Neural progenitor cell (in vitro differentiated cells): ENCODE data around the gene DEFB121. TPM values are rescaled to one million over a fixed set of nuclear protein-coding genes. Genes with fewer than 3 reads are reported as not detected.

Source experiments
- DNase-seq: peaks from one replicate; pipeline ENCODE4 v3.0.0-alpha.2; 2016; ENCODE audit warnings: low spot score
- H2AFZ ChIP-seq: fragments of 200-600 bp; sonication (generic); replicated peaks from 2 replicates; pipeline ENCODE4 v1.6.1; 2016; ENCODE audit warnings: antibody characterized with exemption
- H3F3A ChIP-seq: fragments of 200-600 bp; sonication (generic); 2 replicates; pipeline ENCODE4 v1.6.1; 2016; ENCODE audit warnings: antibody characterized with exemption, low read depth
- H3K27ac ChIP-seq: fragments of 200-600 bp; sonication (generic); 2 replicates; pipeline ENCODE4 v1.5.1; 2016; ENCODE audit warnings: mild to moderate bottlenecking
- H3K27me3 ChIP-seq: fragments of 200-600 bp; sonication (generic); 2 replicates; pipeline ENCODE4 v1.6.1; 2016; ENCODE audit warnings: mild to moderate bottlenecking, moderate library complexity
- H3K36me3 ChIP-seq: fragments of 200-600 bp; sonication (generic); 2 replicates; pipeline ENCODE4 v1.5.1; 2016
- H3K4me1 ChIP-seq: fragments of 200-600 bp; sonication (generic); 2 replicates; pipeline ENCODE4 v1.6.1; 2016; ENCODE audit warnings: mixed run types
- H3K4me2 ChIP-seq: fragments of 200-600 bp; sonication (generic); 2 replicates; pipeline ENCODE4 v1.6.1; 2016
- H3K4me3 ChIP-seq: fragments of 200-600 bp; sonication (generic); 2 replicates; pipeline ENCODE4 v1.5.1; 2016
- H3K79me2 ChIP-seq: fragments of 200-600 bp; sonication (generic); 2 replicates; pipeline ENCODE4 v1.6.1; 2016; ENCODE audit warnings: low read depth
- H3K9ac ChIP-seq: fragments of 200-600 bp; sonication (generic); 2 replicates; pipeline ENCODE4 v1.6.1; 2016
- H3K9me3 ChIP-seq: fragments of 200-600 bp; sonication (generic); 2 replicates; pipeline ENCODE4 v1.5.1; 2016; ENCODE audit warnings: low read depth
- H4K20me1 ChIP-seq: fragments of 200-600 bp; sonication (generic); 2 replicates; pipeline ENCODE4 v1.6.1; 2016; ENCODE audit warnings: low read depth
- H3K27ac Mint-ChIP-seq: 3 replicates; pipeline ENCODE4 v1.8.0; 2021; ENCODE audit warnings: mixed read lengths
- H3K27me3 Mint-ChIP-seq: 2 replicates; pipeline ENCODE4 v1.8.0; 2022; ENCODE audit warnings: low read depth, mild to moderate bottlenecking, inconsistent platforms, moderate library complexity, mixed read lengths; ENCODE audit not compliant: insufficient read depth
- H3K36me3 Mint-ChIP-seq: 3 replicates; pipeline ENCODE4 v1.8.0; 2021; ENCODE audit warnings: mixed read lengths
- H3K4me1 Mint-ChIP-seq: 3 replicates; pipeline ENCODE4 v1.8.0; 2021; ENCODE audit warnings: mixed read lengths
- H3K4me3 Mint-ChIP-seq: 3 replicates; pipeline ENCODE4 v1.8.0; 2021; ENCODE audit warnings: mild to moderate bottlenecking, moderate library complexity, mixed read lengths
- H3K9me3 Mint-ChIP-seq: 3 replicates; pipeline ENCODE4 v1.8.0; 2020; ENCODE audit warnings: mixed read lengths
- EZH2 ChIP-seq: fragments of 200-600 bp; sonication (generic); IDR thresholded peaks from 2 replicates; pipeline ENCODE4 v1.6.1; 2017; ENCODE audit warnings: antibody characterized with exemption, mild to moderate bottlenecking, moderate library complexity
- EZH2phosphoT487 ChIP-seq: fragments of 200-600 bp; sonication (generic); IDR thresholded peaks from 2 replicates; pipeline ENCODE4 v1.6.1; 2017; ENCODE audit warnings: antibody characterized with exemption
- total RNA-seq: library from RNA; depleted of rRNA; stranded (reverse); fragments of >200 nt; gene quantifications from 2 replicates; pipeline ENCODE4 v1.2.3, GENCODE V29; 2015; ENCODE audit warnings: low replicate concordance
- TF ChIP-seq, protein P1 (sequence below): fragments of 200-600 bp; sonication (generic); IDR thresholded peaks from 2 replicates; pipeline ENCODE4 v1.5.1; 2017; ENCODE audit warnings: antibody characterized with exemption, mild to moderate bottlenecking

The DEFB121 gene
- total RNA-seq, 1 donor from 2014 or later: not detected

DNA sequence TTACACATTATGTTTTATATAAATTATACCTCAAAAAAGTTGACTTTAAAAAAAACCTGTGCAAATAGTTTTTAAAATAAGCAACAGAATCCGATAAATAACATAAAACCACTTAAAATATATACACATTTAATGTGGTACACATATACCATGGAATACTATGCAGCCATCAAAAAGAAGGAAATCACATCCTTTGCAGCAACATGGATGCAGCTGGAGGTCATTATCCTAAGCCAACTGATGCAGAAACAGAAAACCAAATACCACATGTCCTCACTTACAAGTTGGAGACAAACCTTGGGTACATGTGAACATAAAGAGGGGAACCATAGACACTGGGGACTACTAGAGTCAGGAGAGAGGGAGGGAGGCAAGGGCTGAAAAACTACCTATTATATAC lies 4.0 kb upstream of the DEFB121 start:
- no peaks in the 10 kb centered on the region for H3K79me2 ChIP-seq
- H4K20me1 ChIP-seq: no peaks in the 10 kb centered on the region
- no peak overlapping the region for H3K9ac ChIP-seq
- H3K36me3 ChIP-seq: no peaks in the 10 kb centered on the region
- H3F3A ChIP-seq: no peaks in the 10 kb centered on the region
- Mint-ChIP-seq H3K27ac (no peak overlapping the region), H3K4me1 (no peaks in the 10 kb centered on the region), H3K36me3 (no peaks in the 10 kb centered on the region), H3K9me3 (peaks cover 15% of the 10 kb centered on the region), H3K27me3 (no peaks in the 10 kb centered on the region), H3K4me3 (no peak overlapping the region)
- TF ChIP-seq, protein P1, sequence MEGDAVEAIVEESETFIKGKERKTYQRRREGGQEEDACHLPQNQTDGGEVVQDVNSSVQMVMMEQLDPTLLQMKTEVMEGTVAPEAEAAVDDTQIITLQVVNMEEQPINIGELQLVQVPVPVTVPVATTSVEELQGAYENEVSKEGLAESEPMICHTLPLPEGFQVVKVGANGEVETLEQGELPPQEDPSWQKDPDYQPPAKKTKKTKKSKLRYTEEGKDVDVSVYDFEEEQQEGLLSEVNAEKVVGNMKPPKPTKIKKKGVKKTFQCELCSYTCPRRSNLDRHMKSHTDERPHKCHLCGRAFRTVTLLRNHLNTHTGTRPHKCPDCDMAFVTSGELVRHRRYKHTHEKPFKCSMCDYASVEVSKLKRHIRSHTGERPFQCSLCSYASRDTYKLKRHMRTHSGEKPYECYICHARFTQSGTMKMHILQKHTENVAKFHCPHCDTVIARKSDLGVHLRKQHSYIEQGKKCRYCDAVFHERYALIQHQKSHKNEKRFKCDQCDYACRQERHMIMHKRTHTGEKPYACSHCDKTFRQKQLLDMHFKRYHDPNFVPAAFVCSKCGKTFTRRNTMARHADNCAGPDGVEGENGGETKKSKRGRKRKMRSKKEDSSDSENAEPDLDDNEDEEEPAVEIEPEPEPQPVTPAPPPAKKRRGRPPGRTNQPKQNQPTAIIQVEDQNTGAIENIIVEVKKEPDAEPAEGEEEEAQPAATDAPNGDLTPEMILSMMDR: no peak
- TF ChIP-seq EZH2 (no peak), EZH2phosphoT487 (no peak)
- H3K4me1 ChIP-seq: no peaks in the 10 kb centered on the region
- H3K4me3 ChIP-seq: no peak overlapping the region
- H3K9me3 ChIP-seq: peaks cover 6% of the 10 kb centered on the region
- no peak overlapping the region for H3K4me2 ChIP-seq
- H3K27me3 ChIP-seq: no peaks in the 10 kb centered on the region
- H2AFZ ChIP-seq: no peak overlapping the region
- H3K27ac ChIP-seq: no peak overlapping the region
- DNase-seq: no peak

DNA sequence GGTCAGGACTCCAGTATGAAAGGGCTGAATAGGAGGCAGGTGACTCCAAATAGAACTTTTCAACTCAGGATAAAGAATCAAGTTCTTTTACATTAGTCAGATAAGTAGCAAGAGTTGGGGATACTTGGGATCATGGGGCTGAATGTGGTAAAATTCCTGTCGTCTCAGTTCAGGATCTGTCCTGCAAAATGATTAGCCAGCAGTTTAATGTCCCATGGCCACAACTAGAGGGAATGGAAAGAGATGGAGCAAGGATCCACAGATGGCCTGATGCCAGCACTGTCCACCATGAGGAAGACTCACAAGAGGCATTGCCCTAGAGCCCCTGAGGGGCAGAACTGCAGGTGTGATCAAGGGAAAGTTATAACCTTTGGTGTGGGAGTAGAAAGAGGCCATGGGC lies 2.1 kb downstream of the DEFB121 start:
- H3K27me3 ChIP-seq: no peaks in the 10 kb centered on the region
- Mint-ChIP-seq H3K4me1 (no peaks in the 10 kb centered on the region), H3K4me3 (no peak overlapping the region), H3K27ac (no peak overlapping the region), H3K27me3 (no peaks in the 10 kb centered on the region), H3K9me3 (peaks cover 11% of the 10 kb centered on the region), H3K36me3 (no peaks in the 10 kb centered on the region)
- H3K9ac ChIP-seq: no peak overlapping the region
- no peaks in the 10 kb centered on the region for H3F3A ChIP-seq
- no peaks in the 10 kb centered on the region for H4K20me1 ChIP-seq
- H3K4me2 ChIP-seq: no peak overlapping the region
- no peak overlapping the region for H3K4me3 ChIP-seq
- H3K4me1 ChIP-seq: no peaks in the 10 kb centered on the region
- no peaks in the 10 kb centered on the region for H3K79me2 ChIP-seq
- H3K9me3 ChIP-seq: peaks cover 12% of the 10 kb centered on the region
- no peak overlapping the region for H2AFZ ChIP-seq
- H3K27ac ChIP-seq: no peak overlapping the region
- TF ChIP-seq EZH2phosphoT487: no peak
- TF ChIP-seq EZH2: no peak
- TF ChIP-seq, protein P1: no peak
- no peaks in the 10 kb centered on the region for H3K36me3 ChIP-seq
- no peak for DNase-seq

DNA sequence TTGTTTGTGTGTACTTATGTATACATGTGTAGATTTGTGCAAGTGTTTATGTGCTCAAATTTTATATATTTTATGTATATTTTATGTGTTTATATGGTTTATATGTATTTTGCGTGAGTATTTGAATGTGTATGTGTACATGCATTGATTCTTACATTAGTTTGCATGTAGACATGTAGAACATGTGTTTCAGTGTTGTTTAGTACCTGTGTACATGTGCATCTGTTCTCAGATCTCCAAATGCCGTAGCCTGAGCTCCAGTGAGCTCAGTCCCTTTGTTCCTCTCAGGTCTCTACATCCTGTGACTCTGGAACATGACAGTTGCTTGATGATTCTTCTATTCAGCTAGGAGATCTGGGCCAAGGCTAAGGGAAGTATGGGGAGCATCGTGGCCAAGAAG lies 11.1 kb downstream of the DEFB121 start:
- peaks cover 4% of the 10 kb centered on the region for H3K27me3 Mint-ChIP-seq
- no peaks in the 10 kb centered on the region for H3K4me1 ChIP-seq
- peaks cover 10% of the 10 kb centered on the region for H3K9me3 ChIP-seq
- H3K4me2 ChIP-seq: no peak overlapping the region
- DNase-seq: no peak
- H3K36me3 Mint-ChIP-seq: no peaks in the 10 kb centered on the region
- H3K79me2 ChIP-seq: no peaks in the 10 kb centered on the region
- H3K4me1 Mint-ChIP-seq: no peaks in the 10 kb centered on the region
- TF ChIP-seq EZH2phosphoT487: no peak
- TF ChIP-seq, protein P1: no peak
- no peak for TF ChIP-seq EZH2
- H3K27me3 ChIP-seq: no peaks in the 10 kb centered on the region
- no peak overlapping the region for H2AFZ ChIP-seq
- no peak overlapping the region for H3K9ac ChIP-seq
- H3K27ac Mint-ChIP-seq: no peak overlapping the region
- no peaks in the 10 kb centered on the region for H3K36me3 ChIP-seq
- no peaks in the 10 kb centered on the region for H4K20me1 ChIP-seq
- H3K4me3 Mint-ChIP-seq: no peak overlapping the region
- H3K9me3 Mint-ChIP-seq: peaks cover 15% of the 10 kb centered on the region
- H3K4me3 ChIP-seq: no peak overlapping the region
- H3F3A ChIP-seq: no peaks in the 10 kb centered on the region
- H3K27ac ChIP-seq: no peak overlapping the region

DNA sequence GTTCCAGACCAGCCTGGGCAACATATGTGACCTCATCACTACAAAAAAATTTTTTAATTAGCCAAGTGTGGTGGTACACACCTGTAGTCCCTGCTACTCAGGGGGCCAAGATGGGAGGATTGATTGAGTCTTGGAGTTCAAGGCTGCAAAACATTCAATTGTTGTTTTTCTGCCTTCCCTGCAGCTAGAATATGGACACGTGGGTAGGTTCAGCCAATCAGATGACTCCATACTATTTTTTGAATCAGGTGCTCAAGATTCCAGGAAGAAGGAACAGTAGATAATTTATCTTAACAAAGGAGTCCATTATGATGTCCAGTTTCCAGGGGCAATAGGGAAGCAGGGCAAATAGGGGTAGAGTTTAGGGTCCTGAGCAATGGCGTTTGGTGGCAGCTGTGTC lies 13.2 kb downstream of the DEFB121 start:
- H3K27ac ChIP-seq: no peak overlapping the region
- no peaks in the 10 kb centered on the region for H3K4me1 Mint-ChIP-seq
- H3K9ac ChIP-seq: no peak overlapping the region
- no peak overlapping the region for H3K4me2 ChIP-seq
- no peak for DNase-seq
- peaks cover 7% of the 10 kb centered on the region for H3K27me3 Mint-ChIP-seq
- H3K36me3 Mint-ChIP-seq: no peaks in the 10 kb centered on the region
- H3K4me1 ChIP-seq: no peaks in the 10 kb centered on the region
- no peaks in the 10 kb centered on the region for H3F3A ChIP-seq
- no peak overlapping the region for H3K4me3 Mint-ChIP-seq
- H2AFZ ChIP-seq: no peak overlapping the region
- TF ChIP-seq EZH2phosphoT487: no peak
- TF ChIP-seq, protein P1: no peak
- TF ChIP-seq EZH2: no peak
- no peaks in the 10 kb centered on the region for H4K20me1 ChIP-seq
- H3K36me3 ChIP-seq: no peaks in the 10 kb centered on the region
- H3K79me2 ChIP-seq: no peaks in the 10 kb centered on the region
- no peaks in the 10 kb centered on the region for H3K27me3 ChIP-seq
- peaks cover 7% of the 10 kb centered on the region for H3K9me3 ChIP-seq
- peaks cover 22% of the 10 kb centered on the region for H3K9me3 Mint-ChIP-seq
- H3K27ac Mint-ChIP-seq: no peak overlapping the region
- no peak overlapping the region for H3K4me3 ChIP-seq
